AG09319 (cell line): ENCODE results near the gene TCN2.
"Not testable (repeated sequence)": the region's sequence is repeated elsewhere in the genome, so short reads cannot be mapped to it uniquely, and the experiment has no call there.

ENCODE experiments used
- DNase-seq: peaks from one replicate; pipeline ENCODE4 v3.0.0-alpha.2; 2010; ENCODE audit warnings: low read depth; ENCODE audit errors: extremely low read depth
- TF ChIP-seq, protein P1 (sequence below): IDR thresholded peaks from 2 replicates; pipeline ENCODE4 v1.5.1; 2011; ENCODE audit warnings: low read depth, mild to moderate bottlenecking, inconsistent platforms, low read length, moderate library complexity

Gene TCN2

GRCh38 chr22:30606455-30607299 is at the start of gene TCN2:
TSS of gene TCN2 (plus strand) at chr22:30607174. CDS start at chr22:30607332, 158 bp downstream.
- DNase-seq: peak; percentile 39
- TF ChIP-seq, protein P1, sequence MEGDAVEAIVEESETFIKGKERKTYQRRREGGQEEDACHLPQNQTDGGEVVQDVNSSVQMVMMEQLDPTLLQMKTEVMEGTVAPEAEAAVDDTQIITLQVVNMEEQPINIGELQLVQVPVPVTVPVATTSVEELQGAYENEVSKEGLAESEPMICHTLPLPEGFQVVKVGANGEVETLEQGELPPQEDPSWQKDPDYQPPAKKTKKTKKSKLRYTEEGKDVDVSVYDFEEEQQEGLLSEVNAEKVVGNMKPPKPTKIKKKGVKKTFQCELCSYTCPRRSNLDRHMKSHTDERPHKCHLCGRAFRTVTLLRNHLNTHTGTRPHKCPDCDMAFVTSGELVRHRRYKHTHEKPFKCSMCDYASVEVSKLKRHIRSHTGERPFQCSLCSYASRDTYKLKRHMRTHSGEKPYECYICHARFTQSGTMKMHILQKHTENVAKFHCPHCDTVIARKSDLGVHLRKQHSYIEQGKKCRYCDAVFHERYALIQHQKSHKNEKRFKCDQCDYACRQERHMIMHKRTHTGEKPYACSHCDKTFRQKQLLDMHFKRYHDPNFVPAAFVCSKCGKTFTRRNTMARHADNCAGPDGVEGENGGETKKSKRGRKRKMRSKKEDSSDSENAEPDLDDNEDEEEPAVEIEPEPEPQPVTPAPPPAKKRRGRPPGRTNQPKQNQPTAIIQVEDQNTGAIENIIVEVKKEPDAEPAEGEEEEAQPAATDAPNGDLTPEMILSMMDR: no peak

- no peak for DNase-seq
- TF ChIP-seq, protein P1: no peak
These were observed 49.7 kb upstream of the TCN2 start for GRCh38 chr22:30557243-30557642.

GRCh38 chr22:30559889-30560288 is 47.1 kb upstream of the TCN2 start:
- TF ChIP-seq, protein P1: no peak
- no peak for DNase-seq

- TF ChIP-seq, protein P1: peak; percentile 3; the same call in 1 of the 2 replicates
- DNase-seq: not testable (repeated sequence)
These were observed 46.3 kb upstream of the TCN2 start for GRCh38 chr22:30560643-30561202.

GRCh38 chr22:30561402-30562189 is 45.4 kb upstream of the TCN2 start:
- TF ChIP-seq, protein P1: no peak
- no peak for DNase-seq

DNA sequence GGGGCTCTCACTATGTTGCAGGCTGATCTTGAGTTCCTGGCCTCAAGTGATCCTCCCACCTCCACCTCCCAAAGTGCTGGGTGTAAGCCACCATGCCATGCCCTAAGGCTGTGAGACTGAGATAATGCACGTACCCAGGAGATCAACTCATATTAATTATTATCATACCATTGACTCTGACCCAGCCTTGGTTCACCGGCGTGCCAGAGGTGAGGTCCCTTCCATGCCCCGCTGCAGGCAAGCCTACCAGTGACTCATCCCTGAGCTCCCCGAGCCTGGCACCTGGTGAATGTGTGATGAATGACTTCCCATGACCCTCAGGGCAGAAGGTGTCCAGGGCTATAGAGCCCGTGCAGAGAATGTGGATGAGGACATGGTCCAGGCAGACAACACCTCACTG is 44.6 kb upstream of the TCN2 start:
- DNase-seq: no peak
- TF ChIP-seq, protein P1: no peak
